Fibroblast of upper back skin (primary cell): ENCODE measurements around the gene ETV2.
"Not testable (repeated sequence)": the region's sequence is repeated elsewhere in the genome, so short reads cannot be mapped to it uniquely, and the experiment has no call there.

ENCODE experiments used
- DNase-seq: peaks from one replicate; pipeline ENCODE4 v3.0.0-alpha.2; 2013

Gene ETV2

GRCh38 chr19:35661995-35662340 is 20.4 kb downstream of the ETV2 start:
- no peak for DNase-seq

GRCh38 chr19:35663981-35664380 is 22.4 kb downstream of the ETV2 start:
- no peak for DNase-seq

DNA sequence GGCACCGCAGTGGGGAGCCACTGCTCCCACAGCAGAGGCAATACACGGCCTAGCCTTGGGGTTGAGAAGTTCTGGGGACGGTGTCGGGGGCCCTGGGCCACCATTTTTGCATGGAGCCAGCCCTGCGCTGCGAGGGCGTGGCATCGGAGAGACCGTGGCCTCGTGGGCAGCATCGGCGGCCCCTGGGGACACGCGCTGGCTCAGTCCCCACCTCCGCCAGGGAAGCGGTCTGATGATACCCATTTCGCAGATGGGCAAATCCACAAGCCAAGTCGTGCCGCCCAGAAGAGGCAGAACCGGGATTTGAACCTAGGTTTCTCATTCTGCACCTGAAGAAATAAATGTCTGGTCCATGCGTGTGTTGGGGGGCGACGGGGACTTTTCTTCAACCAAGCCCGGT is 23.6 kb downstream of the ETV2 start:
- no peak for DNase-seq

- no peak for DNase-seq
Measured at GRCh38 chr19:35665604-35666003, 24.1 kb downstream of the ETV2 start.

DNA sequence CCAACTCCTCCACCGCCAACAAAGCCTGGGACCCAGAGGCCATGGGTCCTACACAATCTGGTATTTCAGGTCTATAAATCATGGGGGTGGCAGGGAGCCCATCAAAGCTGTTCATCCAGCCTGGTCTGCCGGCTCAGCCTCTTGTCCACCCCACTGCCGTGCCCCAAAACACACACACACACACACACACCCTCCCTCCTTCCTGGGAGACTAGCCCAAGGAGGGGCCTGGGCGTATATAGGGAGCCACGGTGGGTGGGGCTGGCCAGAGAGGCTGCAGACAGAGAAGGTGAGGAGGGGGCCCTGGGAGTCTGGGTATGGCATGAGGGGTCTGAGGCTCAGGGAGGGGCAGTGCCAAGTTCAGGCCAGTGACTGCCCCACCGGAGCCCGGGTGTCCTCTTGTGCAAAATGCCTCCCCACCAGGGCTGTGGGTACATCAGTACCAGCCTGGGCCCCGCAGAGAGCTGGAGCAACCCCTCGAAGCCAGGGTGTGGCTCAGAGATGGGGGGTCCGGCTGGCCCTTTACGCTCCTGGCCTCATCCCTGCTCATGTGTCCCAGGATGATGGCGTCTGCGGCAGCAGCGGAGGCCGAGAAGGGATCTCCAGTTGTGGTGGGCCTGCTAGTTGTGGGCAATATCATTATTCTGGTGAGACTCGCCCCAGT is 24.8 kb downstream of the ETV2 start, which contains the start of gene UPK1A:
Gene UPK1A, plus strand, starts transcription at position 267 of the 663 bp plus-strand sequence. Its CDS starts 296 bp downstream, at position 563.
- no peak for DNase-seq

DNA sequence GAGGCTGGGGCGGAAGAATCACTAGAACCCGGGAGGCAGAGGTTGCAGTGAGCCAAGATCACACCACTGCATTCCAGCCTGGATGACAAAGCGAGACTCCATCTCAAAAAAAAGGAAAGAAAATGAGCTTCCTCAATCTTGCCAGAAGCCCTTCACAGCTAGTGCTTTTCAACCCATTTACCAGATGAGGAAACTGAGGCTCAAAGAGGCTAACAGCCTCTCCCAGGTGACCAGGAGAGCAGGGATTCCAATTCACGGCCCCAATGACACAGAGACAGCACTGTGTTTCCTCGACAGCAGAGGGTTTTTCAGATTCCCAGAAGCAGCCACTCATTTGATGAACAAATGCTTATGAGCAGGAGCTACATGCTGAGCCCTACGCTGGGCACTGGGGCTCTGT is 28.0 kb downstream of the ETV2 start:
- DNase-seq = no peak

GRCh38 chr19:35669974-35670373 is 28.4 kb downstream of the ETV2 start:
- DNase-seq = no peak

DNA sequence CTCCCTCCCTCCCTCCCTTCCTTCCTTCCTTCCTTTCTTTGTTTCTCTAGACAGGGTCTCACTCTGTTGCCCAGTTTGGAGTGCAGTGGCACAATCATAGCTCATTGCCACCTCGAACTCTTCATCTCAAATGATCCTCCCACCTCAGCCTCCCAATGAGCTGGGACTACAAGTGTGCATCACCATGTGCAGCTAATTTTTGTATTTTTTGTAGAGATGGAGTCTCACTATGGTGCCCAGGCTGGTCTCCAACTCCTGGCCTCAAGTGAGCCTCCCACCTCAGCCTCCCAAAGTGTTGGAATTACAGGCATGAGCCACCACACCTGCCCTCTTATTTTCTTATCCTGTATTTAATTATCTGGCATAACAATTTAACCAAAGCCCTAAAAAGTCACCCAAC is 29.1 kb downstream of the ETV2 start:
- DNase-seq = no peak

DNA sequence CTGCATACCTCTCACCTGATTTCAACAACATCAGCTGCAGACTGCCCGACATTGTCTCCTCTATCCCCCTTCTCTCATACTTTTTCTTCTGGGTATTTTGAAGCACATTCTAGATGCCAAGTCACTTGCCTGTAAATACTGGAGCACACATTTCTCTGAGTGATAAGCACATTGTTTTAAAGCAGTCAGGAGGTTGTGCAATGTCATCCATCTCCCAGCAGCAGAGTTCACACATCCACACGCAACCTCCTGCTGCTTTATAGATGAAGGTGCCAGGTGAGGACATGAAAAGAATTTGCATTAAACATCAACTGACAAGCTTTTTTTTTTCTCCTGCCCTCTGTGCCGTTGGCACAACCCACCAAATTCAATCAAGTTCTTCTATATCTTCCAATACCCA is 30.3 kb downstream of the ETV2 start:
- no peak for DNase-seq

- peak; percentile 18 for DNase-seq
Measured at GRCh38 chr19:35673121-35673804, 31.7 kb downstream of the ETV2 start.

DNA sequence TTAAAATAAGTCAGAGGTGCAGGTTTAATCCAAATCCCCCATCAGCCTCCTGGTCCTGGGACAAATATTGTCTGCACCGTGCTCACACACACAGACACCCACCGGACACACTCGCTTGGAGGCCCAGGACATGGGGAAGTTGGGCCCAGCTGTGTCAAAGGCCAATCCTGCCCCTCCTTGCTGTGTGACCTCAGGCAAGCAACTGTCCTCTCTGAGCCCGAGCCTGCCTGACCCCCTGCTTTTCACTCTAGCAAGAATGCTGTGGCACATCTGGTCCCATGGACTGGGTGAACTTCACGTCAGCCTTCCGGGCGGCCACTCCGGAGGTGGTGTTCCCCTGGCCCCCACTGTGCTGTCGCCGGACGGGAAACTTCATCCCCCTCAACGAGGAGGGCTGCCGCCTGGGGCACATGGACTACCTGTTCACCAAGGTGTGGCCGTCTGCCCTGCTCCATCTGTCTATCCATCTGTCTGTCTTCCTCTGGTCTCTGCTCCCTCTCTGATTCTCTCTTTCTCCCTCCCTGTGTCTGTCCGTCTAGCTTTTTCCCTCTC is 34.1 kb downstream of the ETV2 start:
- no peak for DNase-seq

DNA sequence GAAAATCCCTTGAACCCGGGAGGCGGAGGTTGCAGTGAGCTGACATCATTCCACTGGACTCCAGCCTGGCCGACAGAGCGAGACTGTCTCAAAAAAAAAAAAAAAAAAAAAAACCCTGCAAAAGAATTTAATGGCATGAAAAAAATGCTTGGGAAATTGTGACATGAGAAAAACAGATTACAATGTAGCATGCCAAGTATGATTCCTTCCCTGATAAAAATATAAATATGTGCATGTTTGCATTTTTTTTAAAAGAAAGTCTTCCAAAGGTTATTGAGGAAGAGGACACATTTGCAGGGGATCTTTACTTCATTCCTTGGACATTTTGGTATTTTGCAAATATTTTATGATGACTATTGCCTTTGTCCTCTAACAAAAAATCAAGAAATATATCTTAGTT is 48.3 kb downstream of the ETV2 start:
- peak; percentile 32 for DNase-seq

DNA sequence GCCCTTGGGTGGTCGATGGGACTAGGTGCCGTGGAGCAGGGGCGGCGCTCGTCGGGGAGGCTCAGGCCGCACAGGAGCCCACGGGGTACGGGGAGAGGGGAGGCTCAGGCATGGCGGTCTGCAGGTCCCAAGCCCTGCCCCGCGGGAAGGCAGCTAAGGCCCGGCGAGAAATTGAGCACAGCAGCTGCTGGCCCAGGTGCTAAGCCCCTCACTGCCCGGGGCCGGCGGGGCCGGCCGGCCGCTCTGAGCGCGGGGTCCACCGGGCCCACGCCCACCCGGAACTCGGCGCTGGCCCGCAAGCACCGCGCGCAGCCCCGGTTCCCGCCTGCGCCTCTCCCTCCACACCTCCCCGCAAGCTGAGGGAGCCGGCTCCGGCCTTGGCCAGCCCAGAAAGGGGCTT is 49.6 kb downstream of the ETV2 start:
- not testable (repeated sequence) for DNase-seq

- no peak for DNase-seq
Measured at GRCh38 chr19:35692010-35692409, 50.5 kb downstream of the ETV2 start.

DNA sequence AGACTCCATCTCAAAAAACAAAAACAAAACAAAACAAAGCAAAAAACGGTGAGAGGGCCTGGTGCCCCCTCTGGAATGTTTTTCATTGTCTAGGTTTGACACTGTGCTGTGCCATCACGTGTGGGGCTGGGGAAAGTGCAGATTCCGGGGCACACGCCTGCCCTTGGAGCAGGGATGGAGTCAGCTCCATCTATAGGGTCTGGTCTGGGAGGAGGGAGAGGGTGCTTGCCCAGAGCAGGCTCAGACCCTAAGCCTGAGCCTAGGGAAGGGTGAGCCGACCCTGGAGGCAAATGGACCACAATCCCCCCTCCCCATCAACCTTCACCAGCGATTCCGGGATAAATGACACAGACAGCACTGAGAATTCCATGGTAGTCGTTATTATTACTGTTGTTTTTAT is 51.9 kb downstream of the ETV2 start:
- DNase-seq = no peak

GRCh38 chr19:35693835-35694599 is 52.5 kb downstream of the ETV2 start:
- DNase-seq = peak; percentile 85
